HG02870 (cell line): Measurements from ENCODE around the gene PATJ.
"Not testable (repeated sequence)": the region's sequence is repeated elsewhere in the genome, so short reads cannot be mapped to it uniquely, and the experiment has no call there.

ENCODE experiments used
- ATAC-seq: cut with Tn5 transposase; IDR thresholded peaks from one replicate; pipeline ENCODE4 v1.9.1; 2021; ENCODE audit warnings: mild to moderate bottlenecking, moderate library complexity; ENCODE audit not compliant: unreplicated experiment

PATJ gene

DNA sequence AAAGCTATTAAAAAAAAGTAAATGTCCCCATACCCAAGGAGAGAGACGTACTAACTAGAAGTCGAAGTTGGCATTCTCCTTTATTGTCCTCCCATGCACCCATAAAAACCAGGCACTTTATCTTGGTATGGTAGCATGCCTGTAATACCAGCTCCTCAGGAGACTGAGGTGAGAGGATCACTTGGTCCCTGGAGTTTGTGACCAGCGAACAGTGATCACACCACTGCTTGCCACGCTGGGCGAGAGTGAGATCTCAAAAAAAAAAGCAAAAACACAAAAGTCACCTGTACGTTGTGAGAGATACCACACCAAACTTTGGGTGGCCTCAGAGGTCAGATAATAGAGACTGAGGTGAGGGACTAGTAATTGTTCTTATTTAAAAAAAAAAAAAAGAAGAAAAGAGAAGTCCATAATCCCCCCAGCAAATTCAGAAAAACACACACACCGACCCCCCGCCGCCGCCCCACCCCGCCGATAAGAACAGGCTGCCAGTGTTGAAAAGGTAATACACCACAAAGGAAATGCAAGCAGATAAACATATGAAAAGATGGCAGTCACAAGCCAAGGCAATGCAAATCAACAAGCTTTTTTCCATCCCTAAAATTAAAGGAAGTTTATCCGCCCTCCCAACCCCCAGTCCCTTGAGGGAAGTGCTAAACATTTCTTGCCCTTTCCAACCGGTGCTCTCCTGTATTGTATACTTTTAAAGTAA lies 455.9 kb downstream of the PATJ start:
- no peak for ATAC-seq

DNA sequence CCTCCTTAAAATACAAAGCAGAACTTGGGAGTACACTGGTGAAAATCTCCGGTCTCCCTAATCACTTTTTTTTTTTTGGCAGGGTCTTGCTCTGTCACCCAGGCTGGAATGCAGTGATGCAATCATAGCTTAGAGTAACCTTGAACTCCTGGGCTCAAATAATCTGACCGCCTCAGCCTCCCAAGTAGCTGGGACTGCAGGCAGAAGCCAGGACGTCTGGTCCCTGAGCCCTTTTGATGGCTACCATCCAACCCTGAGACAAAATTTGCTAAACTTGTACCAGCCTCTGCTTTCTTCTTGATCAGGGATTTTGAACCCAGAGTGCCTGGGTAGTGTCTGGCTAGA lies 456.5 kb downstream of the PATJ start:
- no peak for ATAC-seq

DNA sequence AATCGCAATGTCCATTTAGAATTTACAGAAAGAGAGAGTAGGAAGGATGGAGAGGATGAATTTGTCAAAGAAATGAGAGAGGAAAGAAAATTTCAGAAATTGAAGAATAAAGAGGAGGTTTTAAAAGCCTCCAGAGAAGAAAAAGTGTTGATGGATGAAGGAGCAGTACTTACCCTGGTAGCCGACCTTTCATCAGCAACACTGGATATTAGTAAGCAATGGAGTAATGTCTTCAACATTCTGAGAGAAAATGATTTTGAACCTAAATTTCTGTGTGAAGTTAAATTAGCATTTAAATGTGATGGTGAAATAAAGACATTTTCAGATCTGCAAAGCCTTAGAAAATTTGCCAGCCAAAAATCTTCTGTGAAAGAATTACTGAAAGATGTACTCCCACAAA lies 464.9 kb downstream of the PATJ start:
- no peak for ATAC-seq

DNA sequence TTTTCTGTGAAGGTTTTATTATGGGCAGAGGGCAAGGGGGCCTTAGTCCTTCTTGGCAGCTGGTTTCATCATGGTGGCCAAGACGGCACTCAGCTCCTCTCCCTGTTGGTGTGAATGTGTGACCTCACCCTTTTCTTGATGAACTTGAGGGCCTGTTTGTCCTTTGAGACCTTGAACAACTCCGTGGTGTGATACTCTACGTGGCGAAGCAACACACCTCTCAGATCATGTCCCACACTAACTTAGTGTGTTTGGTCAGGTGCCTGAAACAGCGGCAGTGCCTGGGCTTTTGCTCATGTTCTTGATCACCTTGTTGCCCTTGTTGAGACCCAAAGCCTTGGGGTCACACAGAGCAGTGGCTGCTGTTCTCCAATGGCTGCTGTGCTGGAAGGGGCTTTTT lies 465.8 kb downstream of the PATJ start:
- no peak for ATAC-seq

DNA sequence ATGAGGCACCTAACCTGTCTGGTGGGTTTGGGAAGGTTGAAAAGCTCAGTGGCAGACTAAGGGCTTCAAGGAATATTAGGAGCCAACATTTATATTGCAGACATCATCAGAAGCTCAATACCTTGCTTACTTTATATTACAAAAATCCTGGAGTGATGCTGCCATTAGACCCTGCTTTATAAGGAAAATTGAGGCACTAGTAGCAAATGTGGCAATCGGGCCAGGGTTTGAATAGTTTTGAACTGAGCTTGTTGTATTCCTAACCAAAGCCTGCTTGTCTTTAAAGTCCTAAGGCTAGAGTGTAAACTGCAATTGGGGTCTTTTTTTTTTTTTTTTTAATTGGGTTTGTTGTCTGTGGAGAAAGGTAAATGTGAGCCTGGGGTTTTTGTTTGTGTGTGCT lies 466.7 kb downstream of the PATJ start:
- ATAC-seq: no peak

DNA sequence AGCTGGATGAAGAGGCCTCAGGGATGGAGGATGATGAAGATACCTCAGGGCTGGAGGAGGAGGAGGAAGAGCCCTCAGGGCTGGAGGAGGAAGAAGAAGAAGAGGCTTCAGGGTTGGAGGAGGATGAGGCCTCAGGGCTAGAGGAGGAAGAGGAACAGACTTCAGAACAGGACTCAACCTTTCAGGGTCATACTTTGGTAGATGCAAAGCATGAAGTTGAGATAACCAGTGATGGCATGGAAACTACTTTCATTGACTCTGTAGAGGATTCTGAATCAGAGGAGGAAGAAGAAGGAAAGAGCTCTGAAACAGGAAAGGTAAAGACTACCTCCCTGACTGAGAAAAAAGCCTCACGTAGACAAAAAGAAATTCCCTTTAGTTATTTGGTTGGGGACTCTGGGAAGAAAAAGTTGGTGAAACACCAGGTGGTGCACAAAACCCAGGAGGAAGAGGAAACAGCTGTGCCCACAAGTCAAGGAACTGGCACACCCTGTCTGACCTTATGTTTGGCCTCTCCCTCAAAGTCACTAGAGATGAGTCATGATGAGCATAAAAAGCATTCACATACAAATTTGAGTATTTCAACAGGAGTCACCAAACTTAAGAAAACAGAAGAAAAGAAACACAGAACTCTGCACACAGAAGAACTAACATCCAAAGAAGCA lies 467.8 kb downstream of the PATJ start:
- no peak for ATAC-seq

DNA sequence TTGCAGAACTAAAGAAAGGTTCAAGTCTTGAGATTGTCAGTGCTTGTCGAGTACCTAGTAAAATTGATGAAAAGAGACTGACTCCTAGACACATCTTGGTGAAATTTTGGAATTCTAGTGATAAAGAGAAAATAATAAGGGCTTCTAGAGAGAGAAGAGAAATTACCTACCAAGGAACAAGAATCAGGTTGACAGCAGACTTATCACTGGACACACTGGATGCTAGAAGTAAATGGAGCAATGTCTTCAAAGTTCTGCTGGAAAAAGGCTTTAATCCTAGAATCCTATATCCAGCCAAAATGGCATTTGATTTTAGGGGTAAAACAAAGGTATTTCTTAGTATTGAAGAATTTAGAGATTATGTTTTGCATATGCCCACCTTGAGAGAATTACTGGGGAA lies 468.7 kb downstream of the PATJ start:
- ATAC-seq: no peak

DNA sequence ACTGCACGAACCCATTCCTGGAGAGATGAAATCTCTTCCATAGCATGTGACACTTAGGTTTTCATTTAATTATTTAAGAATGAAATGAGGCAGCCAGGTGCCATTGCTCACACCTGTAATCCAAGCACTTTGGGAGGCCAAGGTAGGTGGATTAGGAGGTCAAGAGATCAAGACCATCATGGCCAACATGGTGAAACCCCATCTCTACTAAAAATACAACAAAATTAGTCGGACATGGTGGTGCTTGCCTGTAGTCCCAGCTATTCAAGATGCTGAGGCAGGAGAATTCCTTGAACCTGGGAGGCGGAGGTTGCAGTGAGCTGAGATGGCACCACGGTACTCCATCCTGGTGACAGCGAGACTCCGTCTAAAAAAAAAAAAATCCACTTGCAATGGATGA lies 470.1 kb downstream of the PATJ start:
- no peak for ATAC-seq

DNA sequence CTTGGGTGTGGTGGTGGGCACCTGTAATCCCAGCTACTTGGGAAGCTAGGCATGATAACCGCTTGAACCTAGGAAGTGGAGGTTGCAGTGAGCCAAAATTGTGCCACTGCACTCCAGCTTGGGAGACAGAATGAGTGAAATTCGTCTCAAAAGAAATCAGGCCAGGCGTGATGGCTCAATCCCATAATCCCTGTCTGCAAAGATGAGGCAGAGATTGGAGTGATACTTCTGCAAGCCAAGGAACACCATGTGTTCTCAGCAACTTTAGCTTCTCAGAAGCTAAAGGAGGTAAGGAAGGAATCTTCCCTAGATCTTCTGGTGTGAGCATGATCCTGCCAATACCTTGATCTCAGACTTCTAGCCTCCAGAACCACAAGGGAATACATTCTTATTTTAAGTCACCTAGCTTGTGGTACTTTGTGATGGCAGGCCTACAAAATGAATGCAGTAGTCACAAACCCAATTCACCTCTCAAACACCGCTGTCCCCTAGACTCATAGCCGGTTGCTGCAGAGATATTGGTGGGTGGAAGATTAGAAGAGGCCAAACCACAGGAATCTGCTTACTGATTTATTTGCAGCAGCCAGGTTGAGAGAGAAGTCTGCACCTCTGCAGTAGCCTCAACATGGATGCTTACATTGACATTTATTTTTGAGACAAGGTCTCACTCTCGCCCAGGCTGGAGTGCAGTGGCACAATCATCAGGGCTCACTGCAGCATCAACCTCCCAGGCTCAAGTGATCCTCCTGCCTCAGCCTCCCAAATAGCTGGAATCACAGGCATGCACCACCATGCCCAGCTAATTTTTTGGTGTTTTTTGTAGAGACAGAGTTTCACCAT lies 471.0 kb downstream of the PATJ start:
- ATAC-seq: no peak

DNA sequence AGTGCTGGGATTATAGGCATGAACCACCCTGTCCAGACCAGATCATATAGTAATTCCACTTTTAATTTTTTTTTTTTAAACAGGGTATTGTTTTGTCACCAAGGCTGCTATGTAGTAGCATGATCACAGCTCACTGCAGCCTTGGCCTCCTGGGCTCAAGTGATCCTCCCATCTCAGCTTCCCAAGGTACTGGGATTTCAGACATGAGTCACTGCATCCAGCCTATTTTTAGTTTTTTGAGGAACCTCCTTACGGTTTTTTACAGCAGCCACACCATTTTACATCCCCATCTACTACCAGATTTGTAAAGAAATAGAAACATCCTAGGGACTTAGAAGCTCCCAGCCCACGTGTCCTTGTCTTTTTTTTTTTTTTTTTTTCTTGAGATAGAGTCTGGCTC lies 476.3 kb downstream of the PATJ start:
- no peak for ATAC-seq

DNA sequence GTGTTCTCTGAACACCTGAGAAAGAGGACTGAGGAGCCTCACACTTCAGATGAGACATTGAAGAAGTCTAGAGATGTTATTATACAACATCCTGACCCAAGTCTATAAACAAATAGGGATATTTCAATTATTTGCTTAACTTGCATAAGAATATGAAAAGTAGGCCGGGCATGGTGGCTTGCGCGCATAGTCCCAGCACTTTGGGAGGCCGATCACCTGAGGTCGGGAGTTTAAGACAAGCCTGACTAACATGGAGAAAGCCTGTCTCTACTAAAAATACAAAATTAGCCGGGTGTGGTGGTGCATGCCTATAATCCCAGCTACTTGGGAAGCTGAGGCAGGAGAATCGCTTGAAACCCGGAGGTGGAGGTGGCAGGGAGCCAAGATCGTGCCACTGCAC lies 478.2 kb downstream of the PATJ start:
- not testable (repeated sequence) for ATAC-seq

DNA sequence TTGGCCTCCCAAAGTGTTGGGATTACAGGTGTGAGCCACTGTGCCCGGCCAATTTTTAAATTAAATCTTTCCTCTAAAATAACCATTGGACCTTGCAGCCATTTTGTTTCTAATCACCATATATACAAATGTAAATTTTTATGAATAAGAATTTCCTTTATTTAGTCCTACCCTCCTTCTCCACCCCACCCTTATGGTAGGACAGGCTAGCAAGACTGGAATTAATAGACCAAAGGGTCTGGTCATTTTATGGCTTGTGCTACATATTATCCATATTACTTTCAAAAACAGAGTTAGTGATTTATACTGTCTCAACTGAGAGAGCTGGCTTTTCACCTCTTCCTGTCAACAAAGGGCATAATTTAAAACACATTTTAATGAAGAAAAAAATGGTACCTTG lies 478.9 kb downstream of the PATJ start:
- no peak for ATAC-seq

DNA sequence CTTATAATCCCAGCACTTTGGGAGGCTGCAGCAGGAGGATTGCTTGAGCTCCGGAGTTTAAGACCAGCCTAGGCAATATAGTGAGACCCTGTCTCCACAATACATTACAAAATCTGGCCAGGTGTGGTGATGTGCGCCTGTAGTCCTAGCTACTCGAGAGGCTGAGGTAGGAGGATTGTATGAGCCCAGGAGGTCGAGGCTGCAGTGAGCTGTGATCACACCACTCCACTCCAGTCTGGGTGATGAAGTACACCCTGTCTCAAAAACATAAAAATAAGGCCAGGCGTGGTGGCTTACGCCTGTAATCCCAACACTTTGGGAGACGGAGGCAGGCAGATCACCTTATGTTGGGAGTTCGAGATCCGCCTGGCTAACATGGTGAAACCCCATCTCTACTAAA lies 480.0 kb downstream of the PATJ start:
- no peak for ATAC-seq

DNA sequence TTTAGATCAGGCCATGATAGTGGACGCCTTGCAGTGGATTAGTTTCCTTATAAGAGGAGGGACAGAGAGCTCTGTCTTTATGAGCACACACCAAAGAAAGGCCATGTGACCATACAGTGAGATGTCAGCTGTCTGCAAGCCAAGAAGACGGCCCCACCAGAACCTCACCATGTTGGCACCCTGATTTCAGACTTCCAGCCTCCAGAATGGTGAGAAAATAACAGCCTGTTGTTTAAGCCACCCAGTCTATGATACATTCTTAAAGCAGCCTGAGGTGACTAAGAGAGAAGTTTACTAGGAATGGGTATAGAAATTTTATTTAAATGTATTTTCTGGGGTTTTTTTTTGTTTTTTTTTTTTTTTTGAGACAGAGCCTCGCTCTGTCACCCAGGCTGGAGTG lies 481.9 kb downstream of the PATJ start:
- no peak for ATAC-seq

DNA sequence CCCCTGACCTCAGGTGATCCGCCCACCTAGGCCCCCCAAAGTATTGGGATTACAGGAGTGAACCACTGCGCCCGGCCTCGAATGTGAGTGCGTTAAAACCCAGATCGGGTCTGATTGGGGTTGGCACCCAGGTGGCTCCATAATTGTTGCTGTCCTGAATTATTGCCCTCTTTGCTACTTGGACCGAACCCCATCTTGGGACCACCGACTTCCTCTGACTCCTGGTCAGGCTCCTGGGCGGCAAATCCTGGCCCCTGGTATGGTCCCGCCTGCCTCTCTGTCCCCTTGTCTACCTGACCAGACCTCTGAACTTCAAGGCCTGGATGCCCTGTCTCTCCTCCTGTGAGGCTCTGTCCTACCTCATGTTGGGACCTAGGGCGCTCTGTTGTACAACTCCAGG lies 485.2 kb downstream of the PATJ start:
- ATAC-seq: no peak
